K562 (cell line): ENCODE data around the gene GMDS. TPM values are rescaled to one million over a fixed set of nuclear protein-coding genes. Genes with fewer than 3 reads are reported as not detected.

Source experiments
- ATAC-seq: fragments of 200-7000 bp; cut with Tn5 transposase; 3 replicates; pipeline ENCODE4 v1.9.1; 2020; ENCODE audit warnings: moderate library complexity
- BruUV-seq: library from RNA; stranded (reverse); fragments of 400-500 nt; replicated peaks from 2 replicates; lab custom pipeline; 2021; lab: Mats Ljungman, UMichigan
- CTCF ChIA-PET: fragments of 300-600 bp; formaldehyde crosslinking; extraction: SDS; loops from one replicate; lab custom pipeline; 2021; ENCODE audit warnings: low intra/inter-chr PET ratio; lab: Yijun Ruan, JAX
- POLR2A ChIA-PET: fragments of 300-600, 350-650 bp; sonication (Branson Sonifier 250); formaldehyde crosslinking; extraction: SDS; loops from one replicate; lab custom pipeline; 2021; ENCODE audit warnings: antibody characterized with exemption, inconsistent platforms; lab: Yijun Ruan, JAX
- DNase-seq, 4 experiments: peaks; one replicate each; pipeline versions ENCODE4 v3.0.0 to v3.0.0-alpha.2; 2011 to 2018; ENCODE audit warnings: low spot score in 3 of 4, mixed read lengths in 3 of 4; ENCODE audit errors: extremely low read depth in 1 of 4
- FAIRE-seq: peaks from 2 replicates; lab custom pipeline; 2011; peaks lifted over from hg19 to GRCh38; lab: Jason Lieb, UNC
- H2AFZ ChIP-seq: 2 replicates; pipeline ENCODE4 v1.6.0; 2011; ENCODE audit warnings: low read depth, low read length, control low read depth, inconsistent platforms
- H3K27ac ChIP-seq: fragments of 200-600 bp; 3 replicates; pipeline ENCODE4 v1.8.0; 2011; ENCODE audit warnings: low read depth, mild to moderate bottlenecking, control low read depth, inconsistent platforms, low read length, moderate library complexity, mixed read lengths; ENCODE audit errors: extremely low read depth
- H3K27me3 ChIP-seq, 2 experiments: fragments of 300-600 bp in 1 of 2; 2 replicates in 1 of 2; 3 replicates in 1 of 2; pipeline versions ENCODE4 v1.6.0 to v1.8.0; 2011; ENCODE audit warnings: inconsistent platforms in 2 of 2, low read length in 2 of 2, mild to moderate bottlenecking in 1 of 2, mixed read lengths in 1 of 2, moderate library complexity in 1 of 2; ENCODE audit not compliant: control insufficient read depth in 2 of 2, insufficient read depth in 2 of 2
- H3K36me3 ChIP-seq: fragments of 300-600 bp; 3 replicates; pipeline ENCODE4 v1.8.0; 2011; ENCODE audit warnings: mild to moderate bottlenecking, low read length, inconsistent platforms; ENCODE audit not compliant: control insufficient read depth, insufficient read depth
- H3K4me1 ChIP-seq, 2 experiments: fragments of 200-600 bp in 1 of 2; replicated peaks in 1 of 2; 2 replicates in 1 of 2; 3 replicates in 1 of 2; pipeline versions ENCODE4 v1.5.1 to v1.8.0; 2011; ENCODE audit warnings: inconsistent platforms in 2 of 2, low read length in 2 of 2, mild to moderate bottlenecking in 1 of 2, mixed read lengths in 1 of 2, moderate library complexity in 1 of 2; ENCODE audit not compliant: control insufficient read depth in 2 of 2, insufficient read depth in 2 of 2
- H3K4me2 ChIP-seq: 2 replicates; pipeline ENCODE4 v1.6.1; 2011; ENCODE audit warnings: low read length, control low read depth, inconsistent platforms, mixed read lengths; ENCODE audit not compliant: insufficient read depth
- H3K4me3 ChIP-seq: fragments of 200-600 bp; sonication (generic), shearing (Covaris generic); 2 replicates; pipeline ENCODE4 v1.5.1; 2016; ENCODE audit warnings: control low read depth, inconsistent platforms
- H3K79me2 ChIP-seq: fragments of 200-600 bp; 3 replicates; pipeline ENCODE4 v1.8.0; 2011; ENCODE audit warnings: low read length, inconsistent platforms; ENCODE audit not compliant: control insufficient read depth, insufficient read depth
- H3K9ac ChIP-seq, 2 experiments: 2 replicates each; pipeline versions ENCODE4 v1.6.0 to v1.6.1; 2011; ENCODE audit warnings: low read depth in 2 of 2, low read length in 2 of 2, control low read depth in 1 of 2, inconsistent platforms in 1 of 2, mild to moderate bottlenecking in 1 of 2, mixed read lengths in 1 of 2; ENCODE audit not compliant: insufficient read depth in 1 of 2
- H3K9me1 ChIP-seq: one replicate; pipeline ENCODE4 v1.6.0; 2011; ENCODE audit warnings: inconsistent platforms, mild to moderate bottlenecking, low read length, moderate library complexity; ENCODE audit not compliant: control insufficient read depth, insufficient read depth
- H3K9me3 ChIP-seq: replicated peaks from 2 replicates; pipeline ENCODE4 v1.5.1; 2011; ENCODE audit warnings: low read depth, low read length, inconsistent platforms; ENCODE audit not compliant: control insufficient read depth, insufficient read depth
- H4K20me1 ChIP-seq: replicated peaks from 2 replicates; pipeline ENCODE4 v1.6.1; 2011; ENCODE audit warnings: low read length, inconsistent platforms, mixed read lengths; ENCODE audit not compliant: control insufficient read depth, insufficient read depth
- CBX1 ChIP-seq: sonication (generic); IDR thresholded peaks from 2 replicates; pipeline ENCODE4 v1.6.1; 2016; ENCODE audit warnings: antibody characterized with exemption, low read depth, mild to moderate bottlenecking
- DPF2 ChIP-seq: fragments of 450-650 bp; IDR thresholded peaks from 2 replicates; pipeline ENCODE4 v1.6.1; 2016
- HNRNPH1 ChIP-seq: fragments of 200-400 bp; formaldehyde crosslinking; optimal IDR thresholded peaks from 2 replicates; pipeline ENCODE3; 2017; ENCODE audit warnings: low read depth, mild to moderate bottlenecking, low read length, moderate library complexity
- HNRNPUL1 ChIP-seq: fragments of 200-400 bp; formaldehyde crosslinking; IDR thresholded peaks from 2 replicates; pipeline ENCODE4 v1.6.1; 2017; ENCODE audit warnings: low read length
- MAFF ChIP-seq: IDR thresholded peaks from 2 replicates; pipeline ENCODE4 v1.6.1; 2012; ENCODE audit warnings: low read length, improper control_type of control experiment
- MYC ChIP-seq, 2 experiments: fragments of 250-450 bp in 1 of 2; sonication (Bioruptor Pico) in 1 of 2; IDR thresholded peaks; 2 replicates each; pipeline versions ENCODE4 v1.5.1 to v1.6.1; 2012 to 2021; ENCODE audit warnings: low read depth in 2 of 2, borderline replicate concordance in 1 of 2, improper control_type of control experiment in 1 of 2, low read length in 1 of 2, mild to moderate bottlenecking in 1 of 2, moderate library complexity in 1 of 2
- NR2F6 ChIP-seq: fragments of 450-650 bp; formaldehyde crosslinking; IDR thresholded peaks from 2 replicates; pipeline ENCODE4 v1.4.0; 2020; ENCODE audit warnings: mild to moderate bottlenecking
- PCBP2 ChIP-seq: fragments of 200-400 bp; formaldehyde crosslinking; IDR thresholded peaks from 2 replicates; pipeline ENCODE4 v1.6.1; 2018; ENCODE audit warnings: low read length, low read depth, mild to moderate bottlenecking, moderate library complexity; ENCODE audit not compliant: poor library complexity, severe bottlenecking
- POLR2A ChIP-seq: fragments of 450-650 bp; conservative IDR thresholded peaks from 2 replicates; pipeline ENCODE4 v1.6.1; 2016
- RBM39 ChIP-seq: fragments of 200-400 bp; formaldehyde crosslinking; optimal IDR thresholded peaks from 2 replicates; pipeline ENCODE3; 2018; ENCODE audit warnings: low read depth, low read length
- RFX5 ChIP-seq: IDR thresholded peaks from 2 replicates; pipeline ENCODE4 v1.6.1; 2011; ENCODE audit warnings: low read depth, mild to moderate bottlenecking, improper control_type of control experiment, low read length
- SAFB ChIP-seq: fragments of 200-400 bp; formaldehyde crosslinking; IDR thresholded peaks from 2 replicates; pipeline ENCODE4 v1.6.1; 2017; ENCODE audit warnings: low read depth, low read length, borderline replicate concordance
- SRSF1 ChIP-seq: fragments of 200-400 bp; formaldehyde crosslinking; IDR thresholded peaks from 2 replicates; pipeline ENCODE4 v1.6.1; 2017; ENCODE audit warnings: mild to moderate bottlenecking, low read depth, low read length, moderate library complexity
- TCF7 ChIP-seq: sonication (generic); IDR thresholded peaks from 2 replicates; pipeline ENCODE4 v1.6.1; 2016; ENCODE audit warnings: antibody characterized with exemption, borderline replicate concordance
- ZBTB2 ChIP-seq: fragments of 450-650 bp; IDR thresholded peaks from 2 replicates; pipeline ENCODE4 v1.6.1; 2016; ENCODE audit warnings: antibody characterized with exemption
- ZNF197 ChIP-seq: fragments of 200-800 bp; sonication (Bioruptor generic); IDR thresholded peaks from 2 replicates; pipeline ENCODE4 v1.6.1; 2016; ENCODE audit warnings: low read depth, missing genetic modification characterization, missing compliant biosample characterization
- WGBS: fragments of 100-300 bp; shearing (Covaris generic); methylation state at CpG from one replicate; pipeline ENCODE4 v1.1.6; 2016; ENCODE audit warnings: low coverage, mixed read lengths; ENCODE audit not compliant: insufficient coverage; ENCODE audit errors: missing lambda C conversion rate; 5-methylcytosine and 5-hydroxymethylcytosine counted together
- in situ Hi-C: fragments of 300-500 bp; cut with MboI; formaldehyde crosslinking; loops from 4 replicates; pipeline ENCODE4 v1.15.0; 2018; ENCODE audit warnings: inconsistent platforms, mixed read lengths
- intact Hi-C: fragments of 100-400 bp; cut with micrococcal nuclease; formaldehyde crosslinking; loops from 2 replicates; pipeline ENCODE4 v1.14.2; 2022
- polyA plus RNA-seq, 8 experiments: library from polyadenylated mRNA; depleted of rRNA in 4 of 8; stranded (reverse) in 5 of 8; unstranded in 3 of 8; fragments of >200 nt; fragmentation: Nextera tagmentation in 2 of 8; fragmentation: Illumina TruSeq in 1 of 8; extraction: Ambion mirVana in 2 of 8; extraction: Trizol in 1 of 8; gene quantifications; 2 replicates each; pipeline versions ENCODE4 v1.2.1 to v1.2.3, GENCODE V29; 2011 to 2014; ENCODE audit warnings: inconsistent platforms in 1 of 8, missing spikeins in 1 of 8
- total RNA-seq, 7 experiments: library from RNA; depleted of rRNA in 6 of 7; stranded (reverse); fragments of >200 nt in 6 of 7; fragmentation: Illumina TruSeq in 2 of 7; extraction: Trizol in 2 of 7; gene quantifications; 2 replicates each; pipeline versions ENCODE4 v1.2.1 to v1.2.3, GENCODE V29; 2011 to 2021; ENCODE audit warnings: low replicate concordance in 1 of 7
- TF ChIP-seq, protein P1 (sequence below): fragments of 250-450 bp; sonication (Bioruptor Pico); IDR thresholded peaks from 2 replicates; pipeline ENCODE4 v1.8.0; 2021; ENCODE audit warnings: moderate library complexity, mild to moderate bottlenecking, inconsistent platforms
- TF ChIP-seq, protein P2 (sequence below): fragments of 450-650 bp; formaldehyde crosslinking; IDR thresholded peaks from 2 replicates; pipeline ENCODE4 v1.4.0; 2020; ENCODE audit warnings: mild to moderate bottlenecking, moderate library complexity

GMDS gene
- total and polyA plus RNA-seq, 9 of the 15 experiments (the other 6 are each of a cell fraction or from before 2014, with no cell fraction given): 0.48 to 31.8 (median 13.4) TPM

- 12% methylated on average over 2 of the region's 2 CpGs for WGBS
- POLR2A ChIA-PET: no interaction called here
- Histone ChIP-seq H3K4me2 (no peak overlapping the region), H3K79me2 (no peaks in the 10 kb centered on the region), H3K4me3 (no peak overlapping the region), H3K9ac (no peak overlapping the region), H3K27me3 (no peaks in the 10 kb centered on the region), H4K20me1 (no peaks in the 10 kb centered on the region), H3K36me3 (no peaks in the 10 kb centered on the region), H3K27ac (no peak overlapping the region), H3K4me1 (no peaks in the 10 kb centered on the region), H3K9me3 (no peaks in the 10 kb centered on the region), H3K9me1 (no peaks in the 10 kb centered on the region), H2AFZ (no peak overlapping the region)
- TF ChIP-seq RBM39 (no peak), CBX1 (no peak), ZNF197 (CRISPR knock-in tag) (no peak), SAFB (no peak), NR2F6 (CRISPR knock-in tag) (no peak), HNRNPH1 (no peak), TCF7 (no peak), RFX5 (no peak), HNRNPUL1 (no peak), DPF2 (no peak), MYC (IDR thresholded peaks at IDR 0.05; ENCODE audit: low read depth, low read length) (no peak), MYC (CRISPR knock-in tag; IDR thresholded peaks at IDR 0.05; ENCODE audit: borderline replicate concordance, low read depth) (no peak), POLR2A (no peak), ZBTB2 (no peak), MAFF (no peak), SRSF1 (no peak), PCBP2 (no peak)
- TF ChIP-seq, protein P1, sequence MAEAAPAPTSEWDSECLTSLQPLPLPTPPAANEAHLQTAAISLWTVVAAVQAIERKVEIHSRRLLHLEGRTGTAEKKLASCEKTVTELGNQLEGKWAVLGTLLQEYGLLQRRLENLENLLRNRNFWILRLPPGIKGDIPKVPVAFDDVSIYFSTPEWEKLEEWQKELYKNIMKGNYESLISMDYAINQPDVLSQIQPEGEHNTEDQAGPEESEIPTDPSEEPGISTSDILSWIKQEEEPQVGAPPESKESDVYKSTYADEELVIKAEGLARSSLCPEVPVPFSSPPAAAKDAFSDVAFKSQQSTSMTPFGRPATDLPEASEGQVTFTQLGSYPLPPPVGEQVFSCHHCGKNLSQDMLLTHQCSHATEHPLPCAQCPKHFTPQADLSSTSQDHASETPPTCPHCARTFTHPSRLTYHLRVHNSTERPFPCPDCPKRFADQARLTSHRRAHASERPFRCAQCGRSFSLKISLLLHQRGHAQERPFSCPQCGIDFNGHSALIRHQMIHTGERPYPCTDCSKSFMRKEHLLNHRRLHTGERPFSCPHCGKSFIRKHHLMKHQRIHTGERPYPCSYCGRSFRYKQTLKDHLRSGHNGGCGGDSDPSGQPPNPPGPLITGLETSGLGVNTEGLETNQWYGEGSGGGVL (CRISPR knock-in tag): no peak
- TF ChIP-seq, protein P2, sequence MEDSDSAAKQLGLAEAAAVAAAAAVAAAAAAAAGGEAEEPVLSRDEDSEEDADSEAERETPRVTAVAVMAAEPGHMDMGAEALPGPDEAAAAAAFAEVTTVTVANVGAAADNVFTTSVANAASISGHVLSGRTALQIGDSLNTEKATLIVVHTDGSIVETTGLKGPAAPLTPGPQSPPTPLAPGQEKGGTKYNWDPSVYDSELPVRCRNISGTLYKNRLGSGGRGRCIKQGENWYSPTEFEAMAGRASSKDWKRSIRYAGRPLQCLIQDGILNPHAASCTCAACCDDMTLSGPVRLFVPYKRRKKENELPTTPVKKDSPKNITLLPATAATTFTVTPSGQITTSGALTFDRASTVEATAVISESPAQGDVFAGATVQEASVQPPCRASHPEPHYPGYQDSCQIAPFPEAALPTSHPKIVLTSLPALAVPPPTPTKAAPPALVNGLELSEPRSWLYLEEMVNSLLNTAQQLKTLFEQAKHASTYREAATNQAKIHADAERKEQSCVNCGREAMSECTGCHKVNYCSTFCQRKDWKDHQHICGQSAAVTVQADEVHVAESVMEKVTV (CRISPR knock-in tag): no peak
- DNase-seq: no peak
- intact Hi-C loops (no loop called here), in situ Hi-C loops (no loop called here)
- FAIRE-seq: no peak
- no TSS peak for BruUV-seq
- CTCF ChIA-PET: no interaction called here
- no peak for ATAC-seq
Measured at GRCh38 chr6:2264932-2265331, 19.5 kb upstream of the GMDS start.
